Transverse colon (tissue), 4 donors: ENCODE results near the gene CYP4B1.
"Not testable (repeated sequence)": the region's sequence is repeated elsewhere in the genome, so short reads cannot be mapped to it uniquely, and the experiment has no call there.

Experiments used
- POLR2A ChIP-seq: fragments of 450-650 bp; IDR thresholded peaks from one replicate; pipeline ENCODE4 v1.6.1; 2016; ENCODE audit warnings: antibody characterized with exemption, mild to moderate bottlenecking, moderate library complexity
- POLR2AphosphoS5 ChIP-seq, 3 donors: sonication (generic); formaldehyde crosslinking; IDR thresholded peaks; one replicate each; pipeline ENCODE4 v1.6.1; 2016; ENCODE audit warnings: antibody characterized with exemption in 3 of 3
- TF ChIP-seq, protein P1 (sequence below), 5 experiments: fragments of 200-600 bp in 3 of 5; fragments of 450-650 bp in 2 of 5; sonication (generic) in 3 of 5; IDR thresholded peaks; 1 replicate in 2 of 5; 2 replicates in 3 of 5; pipeline ENCODE4 v1.5.1; 2016 to 2017; ENCODE audit warnings: antibody characterized with exemption in 5 of 5, inconsistent platforms in 3 of 5, mild to moderate bottlenecking in 2 of 5, moderate library complexity in 1 of 5

DNA sequence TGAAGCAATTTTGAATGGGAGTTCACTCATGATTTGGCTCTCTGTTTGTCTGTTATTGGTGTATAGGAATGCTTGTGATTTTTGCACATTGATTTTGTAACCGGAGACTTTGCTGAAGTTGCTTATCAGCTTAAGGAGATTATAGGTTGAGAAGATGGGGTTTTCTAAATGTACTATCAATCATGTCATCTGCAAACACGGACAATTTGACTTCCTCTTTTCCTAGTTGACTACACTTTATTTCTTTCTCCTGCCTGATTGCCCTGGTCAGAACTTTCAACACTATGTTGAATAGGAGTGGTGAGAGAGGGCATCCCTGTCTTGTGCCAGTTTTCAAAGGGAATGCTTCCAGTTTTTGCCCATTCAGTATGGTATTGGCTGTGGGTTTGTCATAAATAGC lies 28.0 kb downstream of the CYP4B1 start:
- TF ChIP-seq, protein P1, sequence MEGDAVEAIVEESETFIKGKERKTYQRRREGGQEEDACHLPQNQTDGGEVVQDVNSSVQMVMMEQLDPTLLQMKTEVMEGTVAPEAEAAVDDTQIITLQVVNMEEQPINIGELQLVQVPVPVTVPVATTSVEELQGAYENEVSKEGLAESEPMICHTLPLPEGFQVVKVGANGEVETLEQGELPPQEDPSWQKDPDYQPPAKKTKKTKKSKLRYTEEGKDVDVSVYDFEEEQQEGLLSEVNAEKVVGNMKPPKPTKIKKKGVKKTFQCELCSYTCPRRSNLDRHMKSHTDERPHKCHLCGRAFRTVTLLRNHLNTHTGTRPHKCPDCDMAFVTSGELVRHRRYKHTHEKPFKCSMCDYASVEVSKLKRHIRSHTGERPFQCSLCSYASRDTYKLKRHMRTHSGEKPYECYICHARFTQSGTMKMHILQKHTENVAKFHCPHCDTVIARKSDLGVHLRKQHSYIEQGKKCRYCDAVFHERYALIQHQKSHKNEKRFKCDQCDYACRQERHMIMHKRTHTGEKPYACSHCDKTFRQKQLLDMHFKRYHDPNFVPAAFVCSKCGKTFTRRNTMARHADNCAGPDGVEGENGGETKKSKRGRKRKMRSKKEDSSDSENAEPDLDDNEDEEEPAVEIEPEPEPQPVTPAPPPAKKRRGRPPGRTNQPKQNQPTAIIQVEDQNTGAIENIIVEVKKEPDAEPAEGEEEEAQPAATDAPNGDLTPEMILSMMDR (IDR thresholded peaks at IDR 0.05) = not testable (repeated sequence)
- not testable (repeated sequence) for TF ChIP-seq POLR2A; POLR2AphosphoS5 (IDR thresholded peaks at IDR 0.05)
